ENCODE measurements around the gene EXOC7.

EXOC7 gene, protein sequence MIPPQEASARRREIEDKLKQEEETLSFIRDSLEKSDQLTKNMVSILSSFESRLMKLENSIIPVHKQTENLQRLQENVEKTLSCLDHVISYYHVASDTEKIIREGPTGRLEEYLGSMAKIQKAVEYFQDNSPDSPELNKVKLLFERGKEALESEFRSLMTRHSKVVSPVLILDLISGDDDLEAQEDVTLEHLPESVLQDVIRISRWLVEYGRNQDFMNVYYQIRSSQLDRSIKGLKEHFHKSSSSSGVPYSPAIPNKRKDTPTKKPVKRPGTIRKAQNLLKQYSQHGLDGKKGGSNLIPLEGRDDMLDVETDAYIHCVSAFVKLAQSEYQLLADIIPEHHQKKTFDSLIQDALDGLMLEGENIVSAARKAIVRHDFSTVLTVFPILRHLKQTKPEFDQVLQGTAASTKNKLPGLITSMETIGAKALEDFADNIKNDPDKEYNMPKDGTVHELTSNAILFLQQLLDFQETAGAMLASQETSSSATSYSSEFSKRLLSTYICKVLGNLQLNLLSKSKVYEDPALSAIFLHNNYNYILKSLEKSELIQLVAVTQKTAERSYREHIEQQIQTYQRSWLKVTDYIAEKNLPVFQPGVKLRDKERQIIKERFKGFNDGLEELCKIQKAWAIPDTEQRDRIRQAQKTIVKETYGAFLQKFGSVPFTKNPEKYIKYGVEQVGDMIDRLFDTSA

GRCh38 chr17:76103274-76104139 lies at the start of gene EXOC7:
Gene EXOC7 (minus strand): TSS chr17:76103787. CDS start chr17:76103692, 95 bp downstream.
- ATAC-seq (peak; percentile 85), DNase-seq (peak; percentile 95)
- H3K4me1 Mint-ChIP-seq = peaks cover 19% of the 10 kb centered on the region
- no peaks in the 10 kb centered on the region for H3K27me3 Mint-ChIP-seq
- H3K4me3 Mint-ChIP-seq = peak within 1 kb of the TSS; percentile 96
- H3K27ac Mint-ChIP-seq = peak within 1 kb of the TSS; percentile 95
- peaks cover 12% of the 10 kb centered on the region for H3K36me3 Mint-ChIP-seq (ENCODE audit: low read depth)
- H3K9me3 Mint-ChIP-seq = no peaks in the 10 kb centered on the region

- ATAC-seq (no peak), DNase-seq (no peak)
- peaks cover 21% of the 10 kb centered on the region for H3K36me3 Mint-ChIP-seq (ENCODE audit: low read depth)
- H3K4me1 Mint-ChIP-seq = peaks cover 36% of the 10 kb centered on the region
- no peaks in the 10 kb centered on the region for H3K27me3 Mint-ChIP-seq
- H3K27ac Mint-ChIP-seq = peak overlapping the region; percentile 46
- H3K9me3 Mint-ChIP-seq = no peaks in the 10 kb centered on the region
- no peak overlapping the region for H3K4me3 Mint-ChIP-seq
Observed at GRCh38 chr17:76153202-76153601, 49.6 kb upstream of the EXOC7 start.

- no peak overlapping the region for H3K4me3 Mint-ChIP-seq
Observed at GRCh38 chr17:76152591-76152990, 49.0 kb upstream of the EXOC7 start.

DNA sequence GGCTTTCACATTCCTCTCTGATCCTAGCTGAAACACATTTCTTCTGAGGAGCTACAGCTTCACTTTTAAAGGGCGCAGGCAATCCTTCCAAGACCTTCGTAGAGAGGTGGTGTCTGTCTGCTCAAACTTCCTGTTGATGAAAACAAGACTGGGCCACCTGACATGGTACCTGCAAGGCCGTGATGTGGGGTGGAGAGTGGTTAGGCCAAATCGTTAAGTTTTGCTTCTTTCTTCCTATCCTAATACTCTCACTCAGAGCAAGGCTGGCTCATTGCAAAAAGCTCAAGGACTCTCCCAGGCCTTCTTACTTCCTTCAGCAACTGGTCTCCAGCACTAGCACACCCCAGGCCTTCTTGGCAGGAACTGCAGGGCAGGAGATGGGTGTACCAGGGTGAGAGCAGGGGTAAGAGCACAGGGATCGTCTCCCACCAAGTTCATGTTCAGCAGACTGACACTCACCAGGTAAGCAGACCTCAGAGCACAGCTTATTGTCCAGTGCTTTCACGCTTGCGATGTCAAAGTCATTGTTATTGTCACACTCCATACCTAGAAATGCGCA lies 48.4 kb upstream of the EXOC7 start:
- H3K4me1 Mint-ChIP-seq = peaks cover 38% of the 10 kb centered on the region
- ATAC-seq (no peak), DNase-seq (no peak)
- peak overlapping the region; percentile 46 for H3K27ac Mint-ChIP-seq
- no peaks in the 10 kb centered on the region for H3K9me3 Mint-ChIP-seq
- no peaks in the 10 kb centered on the region for H3K27me3 Mint-ChIP-seq
- H3K4me3 Mint-ChIP-seq = no peak overlapping the region
- H3K36me3 Mint-ChIP-seq (ENCODE audit: low read depth) = peaks cover 17% of the 10 kb centered on the region

More at GRCh38 chr17:76152591-76152990, 49.0 kb upstream of the EXOC7 start:
- Mint-ChIP-seq H3K27me3 (no peaks in the 10 kb centered on the region), H3K36me3 (ENCODE audit: low read depth) (peaks cover 21% of the 10 kb centered on the region), H3K9me3 (no peaks in the 10 kb centered on the region), H3K27ac (peak overlapping the region; percentile 46), H3K4me1 (peaks cover 36% of the 10 kb centered on the region)
- ATAC-seq (no peak), DNase-seq (no peak)

- no peak overlapping the region for H3K27ac Mint-ChIP-seq
- H3K4me1 Mint-ChIP-seq = peaks cover 48% of the 10 kb centered on the region
- no peaks in the 10 kb centered on the region for H3K27me3 Mint-ChIP-seq
- no peak for DNase-seq
- no peak overlapping the region for H3K4me3 Mint-ChIP-seq
- peaks cover 17% of the 10 kb centered on the region for H3K36me3 Mint-ChIP-seq (ENCODE audit: low read depth)
- ATAC-seq = no peak
- H3K9me3 Mint-ChIP-seq = no peaks in the 10 kb centered on the region
Observed at GRCh38 chr17:76150712-76151622, 47.4 kb upstream of the EXOC7 start.

DNA sequence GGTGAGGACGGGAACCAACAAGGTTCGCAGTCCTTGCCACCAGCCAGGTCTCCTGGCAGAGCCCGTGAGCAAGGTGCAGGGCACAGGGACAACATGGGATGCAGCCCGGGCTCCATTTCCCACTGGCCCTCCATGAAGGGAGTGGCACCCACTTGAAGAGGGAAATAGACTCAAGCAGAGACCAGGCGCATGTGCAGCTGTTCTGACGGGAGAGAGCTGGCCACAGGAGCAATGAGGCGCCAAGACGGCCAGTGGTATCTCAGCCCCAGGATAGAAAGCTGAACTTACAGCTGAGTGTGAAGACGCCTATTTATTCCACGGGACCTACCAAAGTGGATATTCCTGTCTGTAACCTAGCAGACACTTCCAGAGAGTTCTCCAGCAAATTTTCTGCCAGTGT lies 45.6 kb upstream of the EXOC7 start:
- H3K27ac Mint-ChIP-seq = no peak overlapping the region
- no peaks in the 10 kb centered on the region for H3K27me3 Mint-ChIP-seq
- H3K4me3 Mint-ChIP-seq = no peak overlapping the region
- H3K4me1 Mint-ChIP-seq = peaks cover 63% of the 10 kb centered on the region
- DNase-seq (no peak), ATAC-seq (no peak)
- H3K9me3 Mint-ChIP-seq = no peaks in the 10 kb centered on the region
- H3K36me3 Mint-ChIP-seq (ENCODE audit: low read depth) = peaks cover 17% of the 10 kb centered on the region

DNA sequence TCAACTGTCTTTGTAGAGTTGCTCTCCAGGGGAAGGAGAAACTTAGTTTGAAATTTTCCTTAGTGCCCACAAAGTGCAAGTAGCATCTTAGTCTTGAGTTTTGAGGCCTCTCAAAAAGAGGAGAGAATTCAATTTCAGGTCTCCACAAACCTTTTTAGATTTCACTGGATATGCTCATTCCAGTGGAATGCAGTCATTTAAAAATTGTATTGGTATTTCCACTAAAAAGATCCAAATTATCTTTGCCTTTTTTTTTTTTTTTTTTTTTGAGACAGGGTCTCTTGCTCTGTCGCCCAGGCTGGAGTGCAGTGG lies 44.4 kb upstream of the EXOC7 start:
- DNase-seq = no peak
- Mint-ChIP-seq H3K27me3 (no peaks in the 10 kb centered on the region), H3K27ac (no peak overlapping the region), H3K9me3 (no peaks in the 10 kb centered on the region), H3K4me3 (no peak overlapping the region), H3K4me1 (peaks cover 65% of the 10 kb centered on the region), H3K36me3 (ENCODE audit: low read depth) (peaks cover 16% of the 10 kb centered on the region)
- ATAC-seq = no peak

DNA sequence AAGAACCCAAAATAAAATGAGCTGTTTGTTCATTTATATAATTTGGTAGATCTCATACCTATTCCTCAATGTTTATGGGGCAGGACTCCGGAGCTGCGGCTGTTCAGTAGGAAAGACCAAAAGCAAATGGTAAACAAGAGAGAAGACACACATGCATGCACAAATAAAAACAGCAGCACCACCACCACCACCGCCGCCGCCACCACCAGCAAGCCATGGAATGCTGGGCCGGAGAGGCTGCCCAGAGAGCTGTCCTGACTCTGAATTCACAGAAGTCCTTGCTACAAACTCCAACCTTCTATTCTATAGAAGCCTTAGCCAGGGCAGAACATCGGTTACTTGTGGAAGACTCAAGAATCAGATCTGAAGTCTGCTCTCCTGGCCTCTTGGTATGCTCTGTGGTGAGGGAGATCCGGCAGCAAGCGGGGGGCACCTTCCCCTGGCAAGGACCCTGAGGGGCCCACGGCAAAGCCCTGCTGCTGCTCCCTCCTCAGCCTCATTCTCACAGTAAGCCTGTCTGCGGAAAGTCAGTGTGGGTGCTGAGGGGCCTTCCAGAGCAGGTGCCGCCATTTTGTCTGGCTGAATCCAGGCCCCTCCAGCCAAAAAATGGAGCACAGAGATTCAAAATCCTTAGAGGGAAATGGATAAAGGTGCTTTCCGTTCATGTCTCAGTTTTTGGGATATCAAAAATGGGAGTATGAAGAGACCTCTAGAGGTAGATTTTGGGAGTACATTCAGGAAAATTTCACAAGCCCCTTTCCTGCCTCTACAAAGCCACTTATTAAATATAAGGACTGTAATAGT lies 43.8 kb upstream of the EXOC7 start:
- ATAC-seq = no peak
- peaks cover 14% of the 10 kb centered on the region for H3K36me3 Mint-ChIP-seq (ENCODE audit: low read depth)
- no peaks in the 10 kb centered on the region for H3K9me3 Mint-ChIP-seq
- DNase-seq = no peak
- H3K27me3 Mint-ChIP-seq = no peaks in the 10 kb centered on the region
- H3K27ac Mint-ChIP-seq = no peak overlapping the region
- H3K4me1 Mint-ChIP-seq = peaks cover 65% of the 10 kb centered on the region
- no peak overlapping the region for H3K4me3 Mint-ChIP-seq

DNA sequence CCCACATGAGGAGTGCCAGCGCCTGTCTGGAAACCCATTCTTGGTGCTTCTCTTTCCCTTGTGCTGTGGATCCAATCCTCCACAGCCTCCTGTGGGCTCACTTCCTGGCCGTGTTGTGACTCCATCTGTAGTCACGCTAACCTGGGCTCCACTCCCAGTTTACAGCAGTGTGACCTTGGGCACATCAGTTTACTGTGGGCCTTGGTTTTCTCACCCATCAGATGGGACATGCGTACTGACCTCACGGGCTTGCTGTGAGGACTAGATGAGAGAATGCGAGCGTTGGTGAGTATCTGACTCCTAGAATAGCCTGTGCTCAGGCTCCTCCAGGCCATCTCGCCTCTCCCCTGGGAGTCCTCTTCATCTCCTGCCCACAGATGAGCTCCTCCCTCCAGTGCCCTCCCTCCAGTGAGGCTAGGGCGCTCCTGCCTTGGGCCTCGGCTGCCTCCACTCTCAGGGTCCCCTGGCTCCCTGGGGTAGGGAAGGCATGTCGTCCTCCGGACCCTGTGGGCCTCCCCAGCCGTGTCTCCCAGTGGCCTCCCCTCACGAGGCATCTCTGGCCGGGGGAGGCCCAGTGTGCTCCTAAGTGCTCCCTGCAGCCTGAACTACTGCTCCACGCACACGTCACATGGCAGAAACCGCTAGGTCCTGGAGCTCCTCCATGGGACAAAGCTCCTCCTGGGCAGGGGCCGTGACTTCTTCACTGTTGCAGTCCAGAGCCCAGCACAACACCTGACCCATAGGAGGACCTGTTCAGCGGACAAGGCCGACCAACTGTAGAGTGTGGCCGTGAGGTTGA lies 42.7 kb upstream of the EXOC7 start:
- peaks cover 5% of the 10 kb centered on the region for H3K36me3 Mint-ChIP-seq (ENCODE audit: low read depth)
- no peak for ATAC-seq
- H3K4me1 Mint-ChIP-seq = peaks cover 63% of the 10 kb centered on the region
- no peaks in the 10 kb centered on the region for H3K27me3 Mint-ChIP-seq
- H3K9me3 Mint-ChIP-seq = no peaks in the 10 kb centered on the region
- peak overlapping the region; percentile 94 for H3K27ac Mint-ChIP-seq
- peak overlapping the region; percentile 65 for H3K4me3 Mint-ChIP-seq
- no peak for DNase-seq

DNA sequence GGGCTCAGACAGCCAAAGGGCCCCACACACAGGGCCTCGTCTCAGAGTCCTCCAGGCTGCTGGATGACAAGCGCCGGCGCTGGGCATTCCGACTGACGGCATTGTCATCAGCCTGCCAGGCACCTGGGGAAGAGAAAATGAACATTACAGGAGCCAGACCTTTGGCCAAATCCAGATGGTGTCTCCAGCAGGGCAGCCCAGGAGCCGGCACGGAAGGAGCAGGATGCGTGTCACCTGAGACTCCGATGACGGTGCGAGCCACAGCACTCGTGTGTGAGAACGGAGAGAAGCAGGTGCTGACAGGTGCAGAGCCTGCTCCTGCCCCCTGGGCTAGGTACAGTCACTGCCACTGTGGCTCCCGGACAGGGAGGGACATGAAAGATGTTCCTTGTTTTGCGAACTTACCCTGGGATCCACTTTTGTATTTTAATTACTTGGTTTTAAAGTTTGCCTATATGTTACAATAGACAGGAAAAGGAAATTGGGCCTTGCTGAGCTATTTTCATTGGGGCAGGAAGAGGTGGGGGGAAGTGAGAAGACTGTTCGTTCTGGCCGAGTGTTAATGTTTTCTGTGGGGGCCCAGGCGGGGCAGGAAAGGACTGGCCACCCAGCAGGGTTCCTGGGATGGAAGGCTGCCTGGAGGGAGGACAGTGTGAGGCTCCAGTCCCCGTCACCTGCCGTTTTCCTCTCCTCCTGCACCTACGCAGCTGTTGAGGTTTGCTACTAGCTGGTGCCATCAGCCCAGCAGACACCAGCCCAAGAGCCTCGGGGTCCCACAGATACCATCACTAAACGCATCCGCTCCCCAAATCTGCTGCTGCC lies 41.9 kb upstream of the EXOC7 start:
- DNase-seq = peak; percentile 31
- Mint-ChIP-seq H3K27me3 (peaks cover under 1% of the 10 kb centered on the region), H3K36me3 (ENCODE audit: low read depth) (peaks cover 2% of the 10 kb centered on the region), H3K27ac (peak overlapping the region; percentile 94), H3K4me3 (peak overlapping the region; percentile 65), H3K9me3 (no peaks in the 10 kb centered on the region), H3K4me1 (peaks cover 64% of the 10 kb centered on the region)
- ATAC-seq = no peak

DNA sequence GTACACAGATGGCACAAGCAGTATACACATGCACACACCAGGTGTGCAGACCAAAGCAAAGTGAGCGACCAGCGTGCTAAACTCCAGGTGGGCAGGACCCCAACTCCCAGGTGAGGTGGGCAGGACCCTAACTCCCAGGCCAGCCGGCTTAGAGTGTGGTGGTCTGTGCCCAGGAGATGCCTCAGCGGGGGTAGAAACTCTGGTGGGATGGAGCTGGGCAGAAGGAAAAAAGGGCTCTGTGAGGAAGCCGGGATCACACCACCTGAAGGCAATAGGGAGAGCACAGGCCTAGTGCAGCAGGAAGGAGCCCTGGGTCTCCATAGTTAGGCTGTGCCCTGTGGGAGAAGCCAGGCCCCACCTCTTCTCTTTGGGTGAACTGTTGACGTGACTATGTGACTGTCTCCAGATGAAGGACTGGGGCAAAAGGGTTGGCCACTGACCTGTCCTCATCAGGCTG lies 39.0 kb upstream of the EXOC7 start:
- ATAC-seq = no peak
- Mint-ChIP-seq H3K4me3 (peak overlapping the region; percentile 2), H3K27me3 (peaks cover 2% of the 10 kb centered on the region), H3K4me1 (peaks cover 67% of the 10 kb centered on the region), H3K36me3 (ENCODE audit: low read depth) (no peaks in the 10 kb centered on the region), H3K27ac (peak overlapping the region; percentile 32), H3K9me3 (no peaks in the 10 kb centered on the region)
- no peak for DNase-seq

Measured in activated naive CD8-positive, alpha-beta T cell treated with anti-CD3 and anti-CD28 coated beads, Interleukin-2, amount 50 U/mL, for 24 hours (primary cell).